ENCODE results near the gene HTR4.

Gene HTR4

GRCh38 chr5:148476302-148476701 lies 178.0 kb downstream of the HTR4 start:
- Histone ChIP-seq H3K4me1 (ENCODE audit: control insufficient read depth in 1 of 2, insufficient read depth in 2 of 2, low read length in 2 of 2) (peaks cover 0 to 2% of the 10 kb centered on the region in 2 experiments), H3K14ac (ENCODE audit: low read length) (no peak overlapping the region), H2BK5ac (ENCODE audit: low read depth, low read length, poor library complexity) (no peak overlapping the region), H4K8ac (ENCODE audit: low read depth, low read length) (no peak overlapping the region), H3K79me2 (ENCODE audit: control insufficient read depth, insufficient read depth, low read length, poor library complexity) (no peaks in the 10 kb centered on the region), H2AK5ac (ENCODE audit: low read length) (no peak overlapping the region), H3K79me1 (ENCODE audit: low read length) (no peaks in the 10 kb centered on the region), H3K4ac (ENCODE audit: low read depth, low read length) (no peak overlapping the region), H3K18ac (ENCODE audit: low read length) (no peak overlapping the region), H3K9ac (ENCODE audit: low read length) (no peak overlapping the region), H2BK12ac (ENCODE audit: low read length) (no peak overlapping the region), H3K36me3 (ENCODE audit: control insufficient read depth in 1 of 2, insufficient read depth in 2 of 2, low read length in 2 of 2) (no peaks in the 10 kb centered on the region), H3K9me3 (ENCODE audit: insufficient read depth, low read depth, low read length) (no peaks in the 10 kb centered on the region), H3K27ac (ENCODE audit: low read depth, low read length) (no peak overlapping the region), H2AFZ (ENCODE audit: insufficient read depth, low read length, poor library complexity) (no peak overlapping the region), H3K27me3 (ENCODE audit: insufficient read depth, low read length) (no peaks in the 10 kb centered on the region), H4K91ac (ENCODE audit: low read depth, low read length) (no peak overlapping the region), H4K12ac (ENCODE audit: low read depth, low read length) (no peak overlapping the region), H3K4me3 (ENCODE audit: low read depth, low read length) (no peak overlapping the region), H3K23ac (ENCODE audit: low read length) (no peak overlapping the region), H3K4me2 (ENCODE audit: low read length) (no peak overlapping the region), H2BK120ac (ENCODE audit: insufficient read depth, low read length, poor library complexity) (no peak overlapping the region)
- WGBS (ENCODE audit: extremely low coverage, insufficient coverage, insufficient read length): no CpG with 5 or more reads among the region's 3 CpGs
- no peak for DNase-seq

- Histone ChIP-seq H3K23ac (ENCODE audit: low read length) (no peak overlapping the region), H3K79me1 (ENCODE audit: low read length) (no peaks in the 10 kb centered on the region), H3K27ac (ENCODE audit: low read depth, low read length) (no peak overlapping the region), H4K8ac (ENCODE audit: low read depth, low read length) (no peak overlapping the region), H4K12ac (ENCODE audit: low read depth, low read length) (no peak overlapping the region), H4K91ac (ENCODE audit: low read depth, low read length) (no peak overlapping the region), H2BK120ac (ENCODE audit: insufficient read depth, low read length, poor library complexity) (no peak overlapping the region), H3K18ac (ENCODE audit: low read length) (no peak overlapping the region), H3K14ac (ENCODE audit: low read length) (no peak overlapping the region), H3K36me3 (ENCODE audit: control insufficient read depth in 1 of 2, insufficient read depth in 2 of 2, low read length in 2 of 2) (no peaks in the 10 kb centered on the region), H3K27me3 (ENCODE audit: insufficient read depth, low read length) (no peaks in the 10 kb centered on the region), H3K4me2 (ENCODE audit: low read length) (no peak overlapping the region), H3K9me3 (ENCODE audit: insufficient read depth, low read depth, low read length) (no peaks in the 10 kb centered on the region), H2AK5ac (ENCODE audit: low read length) (no peak overlapping the region), H3K4ac (ENCODE audit: low read depth, low read length) (no peak overlapping the region), H2BK5ac (ENCODE audit: low read depth, low read length, poor library complexity) (no peak overlapping the region), H2BK12ac (ENCODE audit: low read length) (no peak overlapping the region), H3K4me1 (ENCODE audit: control insufficient read depth in 1 of 2, insufficient read depth in 2 of 2, low read length in 2 of 2) (peaks cover 0 to 2% of the 10 kb centered on the region in 2 experiments), H3K9ac (ENCODE audit: low read length) (no peak overlapping the region), H3K4me3 (ENCODE audit: low read depth, low read length) (no peak overlapping the region), H3K79me2 (ENCODE audit: control insufficient read depth, insufficient read depth, low read length, poor library complexity) (no peaks in the 10 kb centered on the region), H2AFZ (ENCODE audit: insufficient read depth, low read length, poor library complexity) (no peak overlapping the region)
- DNase-seq: peak; percentile 17 to 46
- WGBS (ENCODE audit: extremely low coverage, insufficient coverage, insufficient read length): no CpG with 5 or more reads among the region's 8 CpGs
Observed at GRCh38 chr5:148474025-148474511, 180.3 kb downstream of the HTR4 start.

- no peak overlapping the region for H4K8ac ChIP-seq (ENCODE audit: low read depth, low read length)
- no CpG with 5 or more reads among the region's 2 CpGs for WGBS (ENCODE audit: extremely low coverage, insufficient coverage, insufficient read length)
- H2BK120ac ChIP-seq (ENCODE audit: insufficient read depth, low read length, poor library complexity): no peak overlapping the region
Observed at GRCh38 chr5:148471379-148471778, 182.9 kb downstream of the HTR4 start.

GRCh38 chr5:148469501-148469935 lies 184.8 kb downstream of the HTR4 start:
- Histone ChIP-seq H4K8ac (ENCODE audit: low read depth, low read length) (no peak overlapping the region), H3K23ac (ENCODE audit: low read length) (no peak overlapping the region), H4K91ac (ENCODE audit: low read depth, low read length) (no peak overlapping the region), H3K36me3 (ENCODE audit: control insufficient read depth in 1 of 2, insufficient read depth in 2 of 2, low read length in 2 of 2) (no peaks in the 10 kb centered on the region), H2BK12ac (ENCODE audit: low read length) (no peak overlapping the region), H3K27me3 (ENCODE audit: insufficient read depth, low read length) (no peaks in the 10 kb centered on the region), H3K9me3 (ENCODE audit: insufficient read depth, low read depth, low read length) (no peaks in the 10 kb centered on the region), H3K4me3 (ENCODE audit: low read depth, low read length) (no peak overlapping the region), H2BK5ac (ENCODE audit: low read depth, low read length, poor library complexity) (no peak overlapping the region), H2AK5ac (ENCODE audit: low read length) (no peak overlapping the region), H4K12ac (ENCODE audit: low read depth, low read length) (no peak overlapping the region), H3K4me1 (ENCODE audit: control insufficient read depth in 1 of 2, insufficient read depth in 2 of 2, low read length in 2 of 2) (no peaks in the 10 kb centered on the region), H2BK120ac (ENCODE audit: insufficient read depth, low read length, poor library complexity) (no peak overlapping the region), H3K18ac (ENCODE audit: low read length) (no peak overlapping the region), H3K14ac (ENCODE audit: low read length) (no peak overlapping the region), H3K79me1 (ENCODE audit: low read length) (no peaks in the 10 kb centered on the region), H3K4me2 (ENCODE audit: low read length) (no peak overlapping the region), H3K4ac (ENCODE audit: low read depth, low read length) (no peak overlapping the region), H3K9ac (ENCODE audit: low read length) (no peak overlapping the region), H3K27ac (ENCODE audit: low read depth, low read length) (no peak overlapping the region), H2AFZ (ENCODE audit: insufficient read depth, low read length, poor library complexity) (no peak overlapping the region), H3K79me2 (ENCODE audit: control insufficient read depth, insufficient read depth, low read length, poor library complexity) (no peaks in the 10 kb centered on the region)
- DNase-seq: no peak
- no CpG with 5 or more reads among the region's 4 CpGs for WGBS (ENCODE audit: extremely low coverage, insufficient coverage, insufficient read length)

More at GRCh38 chr5:148471379-148471778, 182.9 kb downstream of the HTR4 start:
- Histone ChIP-seq H3K27ac (ENCODE audit: low read depth, low read length) (no peak overlapping the region), H2BK12ac (ENCODE audit: low read length) (no peak overlapping the region), H2AK5ac (ENCODE audit: low read length) (no peak overlapping the region), H3K36me3 (ENCODE audit: control insufficient read depth in 1 of 2, insufficient read depth in 2 of 2, low read length in 2 of 2) (no peaks in the 10 kb centered on the region), H3K4me2 (ENCODE audit: low read length) (no peak overlapping the region), H3K4me3 (ENCODE audit: low read depth, low read length) (no peak overlapping the region), H2AFZ (ENCODE audit: insufficient read depth, low read length, poor library complexity) (no peak overlapping the region), H3K9me3 (ENCODE audit: insufficient read depth, low read depth, low read length) (no peaks in the 10 kb centered on the region), H3K9ac (ENCODE audit: low read length) (no peak overlapping the region), H4K91ac (ENCODE audit: low read depth, low read length) (no peak overlapping the region), H3K14ac (ENCODE audit: low read length) (no peak overlapping the region), H3K4me1 (ENCODE audit: control insufficient read depth in 1 of 2, insufficient read depth in 2 of 2, low read length in 2 of 2) (no peaks in the 10 kb centered on the region), H2BK5ac (ENCODE audit: low read depth, low read length, poor library complexity) (no peak overlapping the region), H3K27me3 (ENCODE audit: insufficient read depth, low read length) (no peaks in the 10 kb centered on the region), H3K4ac (ENCODE audit: low read depth, low read length) (no peak overlapping the region), H3K23ac (ENCODE audit: low read length) (no peak overlapping the region), H3K79me2 (ENCODE audit: control insufficient read depth, insufficient read depth, low read length, poor library complexity) (no peaks in the 10 kb centered on the region), H4K12ac (ENCODE audit: low read depth, low read length) (no peak overlapping the region), H3K18ac (ENCODE audit: low read length) (no peak overlapping the region), H3K79me1 (ENCODE audit: low read length) (no peaks in the 10 kb centered on the region)
- DNase-seq: no peak

Data from trophoblast cell (in vitro differentiated cells and primary cell).